Stimulated activated CD4-positive, alpha-beta T cell treated with anti-CD3 and anti-CD28 coated beads, Interleukin-1b, Interleukin-23, amount 100 ng/mL, for 48 hours (primary cell): Measurements from ENCODE around the gene EHMT1.
A peak's percentile ranks its signal among the peaks of the same experiment; 100 is the strongest.
"Not testable (repeated sequence)": the region's sequence is repeated elsewhere in the genome, so short reads cannot be mapped to it uniquely, and the experiment has no call there.

ENCODE experiments used
- DNase-seq: peaks from one replicate; pipeline ENCODE4 v3.0.0-alpha.2; 2020

The EHMT1 gene

DNA sequence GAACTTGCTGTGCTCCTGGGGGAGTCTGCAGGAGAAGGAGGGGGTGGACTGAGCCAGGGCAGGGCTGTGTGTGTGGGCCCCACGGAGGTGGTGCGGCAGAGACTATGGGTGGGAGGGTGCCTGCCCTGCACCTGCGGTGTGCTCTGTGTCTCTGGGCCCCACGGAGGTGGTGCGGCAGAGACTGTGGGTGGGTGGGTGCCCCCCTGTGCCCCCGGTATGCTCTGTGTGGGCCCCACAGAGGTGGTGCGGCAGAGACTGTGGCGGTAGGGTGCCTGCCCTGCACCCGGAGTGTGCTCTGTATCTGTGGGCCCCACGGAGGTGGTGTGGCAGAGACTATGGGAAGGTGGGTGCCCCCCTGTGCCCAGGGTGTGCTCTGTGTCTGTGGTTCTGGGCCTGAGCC lies 103.7 kb downstream of the EHMT1 start:
- DNase-seq = no peak

DNA sequence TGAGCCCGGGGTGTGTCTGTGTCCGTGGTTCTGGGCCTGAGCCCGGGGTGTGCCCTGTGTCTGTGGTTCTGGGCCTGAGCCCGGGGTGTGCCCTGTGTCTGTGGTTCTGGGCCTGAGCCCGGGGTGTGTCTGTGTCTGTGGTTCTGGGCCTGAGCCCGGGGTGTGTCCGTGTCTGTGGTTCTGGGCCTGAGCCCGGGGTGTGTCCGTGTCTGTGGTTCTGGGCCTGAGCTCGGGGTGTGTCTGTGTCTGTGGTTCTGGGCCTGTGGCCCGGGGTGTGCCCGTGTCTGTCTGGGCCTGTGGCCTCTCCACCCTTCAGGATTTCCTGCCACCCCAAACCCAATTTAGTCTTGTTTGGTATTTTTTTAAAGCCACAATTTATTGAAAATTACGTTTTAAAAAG lies 104.6 kb downstream of the EHMT1 start:
- DNase-seq = not testable (repeated sequence)

DNA sequence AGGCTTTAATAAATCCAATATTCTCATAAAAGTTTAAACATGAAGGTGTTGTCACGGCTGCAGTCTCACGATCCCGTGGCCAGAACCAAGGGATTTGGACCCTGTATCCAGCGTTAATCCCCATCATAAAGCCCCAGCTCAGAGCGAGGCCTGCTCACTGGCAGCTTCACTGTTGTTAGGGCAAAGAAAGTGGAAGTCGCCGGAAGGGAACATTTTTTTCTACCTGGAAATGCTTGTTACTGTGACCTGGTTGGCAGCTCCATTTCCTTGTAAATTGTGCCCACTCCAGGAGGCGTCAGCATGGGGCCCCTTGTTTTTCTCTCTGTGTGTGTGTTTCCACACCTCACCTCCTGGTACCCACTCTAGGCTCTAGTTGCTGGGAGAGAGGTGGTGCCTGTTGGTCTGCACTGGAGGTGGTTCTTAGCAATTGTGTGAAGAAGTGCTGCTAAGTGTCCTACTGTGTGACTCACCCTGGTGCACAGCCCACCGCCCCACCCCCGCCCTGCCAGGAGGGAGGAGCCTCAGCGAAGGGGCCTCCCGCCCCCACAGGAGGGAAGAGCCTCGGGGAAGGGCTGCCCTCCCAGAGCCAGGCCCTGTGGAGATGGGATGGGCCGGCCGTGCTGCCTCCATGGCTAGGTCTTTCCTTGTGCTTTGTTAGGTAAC lies 105.1 kb downstream of the EHMT1 start:
- DNase-seq = peak; percentile 22

DNA sequence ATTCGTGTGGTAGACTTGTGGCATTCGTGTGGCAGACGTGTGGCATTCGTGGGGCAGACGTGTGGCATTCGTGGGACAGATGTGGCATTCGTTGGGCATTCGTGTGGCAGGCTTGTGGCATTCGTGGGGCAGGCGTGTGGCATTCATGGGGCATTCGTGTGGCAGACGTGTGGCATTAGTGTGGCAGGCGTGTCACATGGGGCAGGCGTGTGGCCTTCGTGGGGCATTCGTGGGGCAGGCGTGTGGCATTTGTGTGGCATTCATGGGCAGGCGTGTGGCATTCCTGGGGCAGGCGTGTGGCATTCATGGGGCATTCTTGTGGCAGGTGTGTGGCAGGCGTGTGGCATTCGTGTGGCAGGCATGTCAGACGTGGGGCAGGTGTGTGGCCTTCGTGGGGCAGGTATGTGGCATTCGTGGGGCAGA lies 106.0 kb downstream of the EHMT1 start:
- no peak for DNase-seq

DNA sequence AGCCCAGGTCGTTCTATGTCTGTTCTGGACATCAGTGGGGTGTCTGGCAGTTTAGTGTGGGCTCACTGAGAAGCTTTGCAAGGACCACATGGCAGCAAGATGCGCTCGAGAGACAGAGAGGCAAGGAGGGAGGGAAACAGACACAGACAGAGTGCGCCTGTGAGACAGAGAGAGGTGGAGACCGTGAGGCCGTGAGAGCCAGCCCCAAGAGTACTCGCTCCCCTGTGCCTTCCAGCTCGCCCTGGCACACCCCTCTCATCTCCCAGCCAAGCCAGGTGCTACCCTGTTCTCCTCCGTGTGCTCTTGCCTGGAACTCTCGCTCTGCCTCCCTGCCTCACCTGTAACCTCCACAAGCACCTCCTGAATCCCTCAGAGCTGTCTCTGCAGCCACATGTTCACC lies 106.8 kb downstream of the EHMT1 start:
- DNase-seq = no peak

DNA sequence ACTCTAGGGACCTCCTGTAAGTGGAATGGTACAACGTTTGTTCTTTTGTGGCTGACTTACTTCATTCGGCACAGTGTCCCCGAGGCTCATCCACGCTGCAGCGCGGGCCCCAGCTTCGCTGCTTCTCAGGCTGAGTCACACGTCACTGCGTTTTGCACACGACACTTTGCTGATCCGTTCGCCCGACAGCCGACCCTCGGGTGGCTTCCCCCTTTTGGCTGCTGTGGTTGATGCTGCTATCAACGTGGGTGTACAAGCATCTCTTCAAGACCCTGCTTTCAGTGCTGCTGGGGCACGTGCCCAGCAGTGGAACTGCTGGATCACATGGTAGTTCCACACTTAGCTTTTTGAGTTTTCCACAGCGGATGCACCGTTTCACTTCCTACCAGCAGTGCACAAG lies 107.5 kb downstream of the EHMT1 start:
- DNase-seq = not testable (repeated sequence)

DNA sequence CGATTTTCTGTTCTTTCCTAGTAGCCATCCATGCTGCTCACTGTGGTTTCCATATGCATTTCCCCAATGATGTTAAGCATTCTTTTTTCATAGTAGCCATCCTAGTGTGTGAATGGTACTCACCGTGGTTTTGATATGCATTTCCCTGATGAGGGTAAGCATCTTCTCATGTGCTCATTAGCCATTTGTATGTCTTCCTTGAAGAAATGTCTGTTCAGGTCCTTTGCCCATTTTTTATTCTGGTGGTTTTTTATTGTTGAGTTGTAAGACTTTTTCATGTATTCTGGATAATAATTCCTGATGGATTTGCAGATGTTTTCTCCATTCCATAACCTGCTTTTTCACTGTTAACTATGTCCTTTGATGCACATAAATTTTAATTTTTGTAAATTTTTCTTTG lies 108.0 kb downstream of the EHMT1 start:
- no peak for DNase-seq

DNA sequence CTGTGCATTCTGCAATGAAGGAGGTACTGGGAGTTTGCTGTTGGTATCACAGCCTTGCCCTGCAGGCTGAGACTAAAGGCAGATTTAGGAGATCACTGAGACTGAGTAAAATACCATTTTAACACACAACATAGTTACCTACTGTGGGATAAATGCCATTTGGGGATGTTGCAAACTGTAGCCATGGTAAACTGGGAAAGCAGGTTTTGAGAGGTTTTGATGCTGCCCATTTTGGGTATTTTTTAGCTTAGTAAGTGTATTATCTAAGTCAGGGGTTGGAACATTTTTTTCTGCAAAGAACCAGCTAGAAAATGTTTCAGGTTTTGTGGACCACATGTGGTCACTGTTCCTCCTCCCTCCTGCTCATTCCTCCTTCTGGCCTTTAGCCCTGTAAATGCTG lies 108.9 kb downstream of the EHMT1 start:
- no peak for DNase-seq

DNA sequence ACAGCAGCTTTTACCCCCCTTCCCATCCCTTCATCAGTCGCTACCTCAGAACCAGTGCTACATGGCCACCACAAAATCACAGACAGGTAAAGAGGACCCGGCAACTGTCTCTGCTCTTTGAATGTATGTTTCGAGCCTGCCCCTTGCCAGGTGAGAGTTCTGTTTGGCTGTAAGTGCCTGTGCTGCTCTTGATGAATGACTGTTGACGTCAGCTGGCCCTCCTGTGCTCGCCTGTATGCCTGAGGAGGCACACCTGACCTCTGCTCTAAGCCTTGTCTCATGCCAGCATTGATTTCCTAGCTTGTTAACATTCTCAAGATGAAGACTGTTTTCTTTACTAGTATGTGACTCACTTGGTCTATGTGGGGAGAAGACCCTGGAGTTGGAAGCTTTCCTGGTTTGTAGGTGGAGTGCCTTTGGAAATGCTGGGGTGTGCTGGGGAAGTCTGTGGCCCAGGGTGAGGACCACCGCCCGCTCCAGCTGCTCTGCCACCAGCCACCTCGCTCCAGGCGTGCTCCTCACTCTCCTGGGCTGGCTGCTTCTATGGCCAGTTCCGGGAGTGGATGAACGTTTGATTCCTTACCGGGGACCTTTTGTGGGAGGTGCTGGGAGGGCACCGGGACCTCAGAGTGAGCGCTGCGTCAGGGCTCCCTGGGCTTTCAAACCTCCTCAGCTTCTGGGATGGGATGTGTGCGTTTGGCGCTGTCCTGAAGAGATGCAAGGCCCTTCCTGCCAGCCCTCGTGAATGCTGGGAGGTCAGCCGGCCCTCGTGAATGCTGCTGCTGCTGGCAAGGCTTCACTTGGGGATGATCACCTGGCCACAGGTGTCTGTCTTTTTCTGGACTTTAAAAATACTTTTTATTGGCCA lies 109.9 kb downstream of the EHMT1 start:
- no peak for DNase-seq

DNA sequence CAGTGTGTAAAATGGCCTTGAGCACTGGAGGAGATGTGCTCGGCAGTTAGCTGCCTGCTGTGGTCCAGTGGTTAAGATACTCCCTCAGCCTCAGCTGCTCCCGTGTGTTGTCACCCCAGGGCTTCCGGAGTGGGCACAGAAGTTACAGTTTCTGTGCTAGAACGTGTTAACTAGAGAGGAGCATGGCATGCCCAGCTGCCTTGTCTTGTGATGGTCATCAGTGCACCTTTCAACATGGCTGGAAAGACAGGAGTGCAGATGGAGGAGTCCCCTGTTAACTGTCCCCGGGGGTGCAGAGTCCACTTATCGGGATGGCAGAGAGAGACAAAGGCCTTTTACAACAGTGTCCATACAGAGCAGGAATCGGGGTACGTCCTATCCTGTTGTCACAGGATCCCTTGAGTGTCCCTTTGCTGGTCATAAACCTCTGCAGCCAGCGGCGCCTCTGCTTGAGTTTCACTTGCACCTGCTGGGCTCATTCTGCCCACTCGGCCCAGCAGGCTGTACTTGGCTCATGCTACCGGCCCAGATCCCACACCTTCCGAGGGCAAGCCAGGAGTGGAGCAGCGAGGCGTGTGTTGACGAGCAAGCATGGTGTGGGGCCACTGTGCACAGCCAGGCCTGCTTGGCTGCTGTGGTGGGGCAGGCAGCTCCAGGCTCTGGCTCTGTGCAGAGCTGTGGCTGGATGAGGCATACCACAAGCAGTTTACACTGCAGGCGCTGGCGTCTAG lies 112.6 kb downstream of the EHMT1 start:
- no peak for DNase-seq

DNA sequence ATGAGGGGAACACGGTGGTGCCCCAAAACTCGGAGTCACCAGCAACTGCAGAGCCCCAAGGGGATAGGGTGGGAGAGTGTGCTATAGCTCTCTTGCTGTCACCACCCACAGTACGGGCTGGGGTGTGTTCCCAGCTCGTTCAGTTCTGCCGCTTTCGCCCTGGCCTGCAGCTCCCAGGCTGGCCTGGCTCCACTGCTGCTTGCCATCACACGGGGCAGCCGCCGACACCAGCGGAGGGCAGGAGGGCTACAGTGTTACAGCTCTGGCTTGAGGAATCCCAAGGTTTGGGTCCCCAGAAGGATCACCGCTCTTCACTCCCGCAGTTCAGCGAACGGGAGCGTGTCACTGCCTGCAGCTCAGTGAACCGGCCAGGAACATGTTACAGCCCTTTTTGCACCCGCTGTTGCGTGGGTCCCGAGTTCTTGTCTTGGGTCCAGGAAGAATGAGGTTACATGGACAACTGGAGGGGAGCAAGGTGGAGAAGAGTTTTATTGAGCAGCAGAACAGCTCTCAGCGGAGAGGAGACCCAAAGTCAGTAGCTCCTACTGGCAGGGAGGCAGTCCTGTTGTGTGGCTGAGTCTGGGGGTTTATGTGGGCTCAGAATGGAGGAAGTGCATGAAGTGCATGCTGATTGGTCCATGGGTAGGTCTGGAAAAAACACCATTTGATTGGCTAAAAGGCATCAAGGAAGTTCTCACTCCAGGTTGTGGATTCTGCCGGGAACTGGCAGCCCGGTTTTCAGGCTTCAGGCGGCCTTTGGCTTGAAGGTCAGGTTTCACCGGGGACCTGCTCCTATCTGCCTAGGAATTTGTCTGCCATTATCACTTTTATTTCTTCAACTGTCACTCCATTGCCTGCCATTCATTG lies 113.4 kb downstream of the EHMT1 start:
- no peak for DNase-seq

DNA sequence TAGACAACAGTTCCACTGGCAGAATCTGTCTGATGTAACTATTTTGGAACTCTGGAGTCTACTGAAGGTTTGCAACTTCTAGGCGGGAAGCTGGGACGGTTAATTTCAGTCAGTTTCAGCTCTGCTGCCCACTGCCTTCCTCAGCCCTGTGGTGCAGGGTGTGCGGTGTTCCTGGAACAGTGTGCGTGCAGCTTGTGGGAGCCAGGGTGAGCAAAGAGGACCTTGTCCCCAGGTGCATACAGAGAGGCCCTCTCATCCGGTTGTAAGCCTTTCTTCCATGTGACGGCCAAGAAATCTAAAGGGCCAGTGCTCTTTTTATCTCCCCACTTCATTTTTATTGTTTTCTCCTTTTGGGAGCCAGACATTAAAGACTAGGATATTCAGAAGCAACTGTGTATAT lies 114.6 kb downstream of the EHMT1 start:
- no peak for DNase-seq

DNA sequence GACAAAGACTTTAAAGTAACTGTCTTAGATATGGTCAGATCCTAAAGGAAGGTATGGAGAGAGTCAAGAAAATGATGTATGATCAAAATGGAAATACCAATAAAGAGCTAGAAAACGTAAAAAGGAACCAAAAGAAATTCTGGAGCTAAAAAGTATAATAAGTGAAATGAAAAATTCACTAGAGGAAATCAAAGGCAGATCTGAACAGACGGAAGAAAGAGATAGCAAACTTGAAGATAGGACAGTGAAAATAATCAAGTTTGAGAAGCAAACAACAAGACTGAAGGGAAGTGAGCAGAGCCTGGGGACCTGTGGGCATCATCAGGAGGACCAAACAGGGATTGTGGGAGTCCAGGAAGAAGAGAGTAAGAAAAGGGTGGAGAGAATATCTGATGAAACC lies 115.4 kb downstream of the EHMT1 start:
- DNase-seq = no peak

DNA sequence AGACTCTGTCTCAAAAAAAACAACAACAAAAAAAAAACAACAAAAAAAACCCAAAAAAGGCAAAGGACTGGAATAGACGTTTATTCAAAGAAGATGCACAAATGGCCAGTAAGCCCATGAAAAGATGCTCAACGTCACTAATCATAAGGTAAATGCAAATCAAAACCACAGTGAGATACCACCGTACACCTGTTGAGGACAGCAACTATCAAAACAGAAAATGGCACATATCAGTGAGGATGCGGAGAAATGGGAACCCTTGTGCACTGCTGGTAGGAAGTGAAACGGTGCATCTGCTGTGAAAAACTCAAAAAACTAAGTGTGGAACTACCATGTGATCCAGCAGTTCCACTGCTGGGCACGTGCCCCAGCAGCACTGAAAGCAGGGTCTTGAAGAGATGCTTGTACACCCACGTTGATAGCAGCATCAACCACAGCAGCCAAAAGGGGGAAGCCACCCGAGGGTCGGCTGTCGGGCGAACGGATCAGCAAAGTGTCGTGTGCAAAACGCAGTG lies 119.4 kb downstream of the EHMT1 start:
- not testable (repeated sequence) for DNase-seq

DNA sequence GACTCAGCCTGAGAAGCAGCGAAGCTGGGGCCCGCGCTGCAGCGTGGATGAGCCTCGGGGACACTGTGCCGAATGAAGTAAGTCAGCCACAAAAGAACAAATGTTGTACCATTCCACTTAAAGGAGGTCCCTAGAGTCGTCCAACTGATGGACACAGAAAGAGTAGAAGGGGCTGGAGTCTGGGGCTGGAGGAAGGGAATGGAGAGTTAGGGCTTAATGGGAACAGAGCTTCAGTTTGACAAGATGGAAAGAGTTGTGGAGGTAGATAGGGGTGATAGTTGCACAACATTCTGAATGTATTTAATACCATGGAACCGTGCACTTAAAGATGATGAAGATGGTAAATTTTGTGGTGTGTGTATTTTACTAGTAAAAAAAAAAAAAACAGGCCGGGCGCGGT lies 119.9 kb downstream of the EHMT1 start:
- no peak for DNase-seq

DNA sequence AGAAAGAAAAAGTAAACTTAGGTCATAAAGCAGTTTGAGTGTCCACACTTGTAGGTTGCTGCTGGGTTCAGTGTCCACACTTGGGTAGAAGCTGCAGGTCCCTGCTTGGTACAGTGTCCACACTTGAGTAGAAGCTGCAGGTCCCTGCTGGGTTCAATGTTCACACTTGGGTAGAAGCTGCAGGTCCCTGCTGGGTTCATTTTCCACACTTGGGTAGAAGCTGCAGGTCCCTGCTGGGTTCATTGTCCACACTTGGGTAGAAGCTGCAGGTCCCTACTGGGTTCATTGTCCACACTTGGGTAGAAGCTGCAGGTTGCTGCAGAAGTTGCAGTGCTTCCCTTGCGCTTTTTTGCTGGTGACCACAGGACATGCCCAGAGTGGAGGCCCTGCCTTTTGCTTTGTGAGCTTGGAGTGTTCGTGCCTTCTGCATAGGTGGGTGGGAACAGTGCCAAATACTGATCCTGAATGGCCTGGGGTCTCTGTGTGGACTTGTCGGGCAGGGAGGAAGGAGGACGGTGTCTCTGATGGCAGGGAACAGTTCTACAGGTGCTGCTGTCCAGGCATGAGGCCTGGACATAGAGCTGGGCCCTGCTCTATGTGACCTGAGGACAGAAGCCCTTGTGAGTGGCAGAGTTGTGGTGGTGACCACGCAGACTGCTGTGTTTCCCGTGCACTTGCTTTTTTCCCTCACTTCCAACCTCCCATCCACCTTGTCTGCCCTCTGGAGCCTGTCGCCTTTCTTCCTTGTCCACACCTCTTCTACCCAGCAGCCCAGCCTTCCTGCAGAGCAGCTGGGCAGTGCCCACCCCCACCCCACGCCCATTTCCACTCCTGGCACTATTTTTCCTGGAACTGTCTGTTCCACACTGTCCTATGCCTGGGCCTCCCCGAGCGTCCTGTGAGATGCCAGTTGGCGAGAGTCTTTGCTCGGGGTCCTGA lies 120.8 kb downstream of the EHMT1 start:
- DNase-seq = no peak

DNA sequence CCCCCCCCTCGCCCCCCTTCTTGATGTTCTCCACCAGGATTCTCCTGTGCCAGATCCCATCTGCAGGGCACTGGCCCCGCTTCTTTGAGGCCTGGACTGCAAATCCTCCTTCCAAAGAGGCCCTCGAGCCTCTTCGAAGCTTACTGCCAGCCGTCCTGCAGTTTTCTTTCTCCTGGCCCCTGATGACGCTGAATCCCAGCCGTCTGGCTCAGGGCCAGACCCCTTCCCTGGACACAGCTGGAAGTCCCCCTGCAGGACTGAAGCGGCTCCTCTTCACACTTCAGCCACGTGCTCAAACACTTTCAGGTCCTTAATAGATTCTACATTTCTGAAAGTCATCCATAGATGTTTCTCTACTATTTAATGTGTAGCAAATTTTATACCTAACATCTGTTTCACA lies 121.5 kb downstream of the EHMT1 start:
- no peak for DNase-seq

DNA sequence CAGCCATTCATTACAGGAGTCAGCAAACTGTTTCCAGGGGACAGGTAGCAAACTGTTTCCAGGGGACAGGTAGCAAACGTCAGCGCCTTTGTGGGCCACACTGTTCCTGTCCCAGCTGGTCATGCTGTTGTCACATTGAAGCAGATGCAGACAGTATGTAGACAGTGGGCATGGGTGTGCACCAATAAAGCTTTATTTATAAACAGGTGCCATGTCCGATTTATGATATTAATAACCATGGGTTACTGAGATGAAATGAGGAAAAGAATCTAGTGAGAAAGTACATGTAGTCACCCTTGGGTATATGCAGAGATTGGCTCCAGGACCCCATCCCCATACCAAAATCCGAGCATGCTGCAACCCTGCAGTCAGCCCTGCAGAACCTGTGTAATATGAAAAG lies 122.5 kb downstream of the EHMT1 start:
- no peak for DNase-seq

DNA sequence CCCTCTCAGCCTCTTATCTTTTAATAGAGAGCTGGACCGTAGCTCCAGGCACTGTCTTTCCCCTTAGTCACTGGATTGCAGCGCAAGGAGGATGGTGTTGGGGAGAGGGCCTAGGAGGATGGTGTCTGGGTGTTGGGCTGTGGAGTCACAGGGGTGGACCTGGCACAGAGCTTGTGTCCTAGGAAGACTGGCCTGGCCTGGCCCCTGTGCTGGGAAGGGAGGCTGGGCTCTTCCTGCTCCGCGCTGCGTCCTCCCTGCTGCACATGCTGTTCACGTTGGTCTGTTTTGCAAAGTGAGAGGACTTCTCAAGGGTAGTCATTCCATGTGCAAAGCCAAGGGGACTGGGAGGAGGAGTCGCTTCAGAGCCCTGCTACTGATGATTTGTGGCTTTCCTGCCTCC lies 123.9 kb downstream of the EHMT1 start:
- DNase-seq = no peak

DNA sequence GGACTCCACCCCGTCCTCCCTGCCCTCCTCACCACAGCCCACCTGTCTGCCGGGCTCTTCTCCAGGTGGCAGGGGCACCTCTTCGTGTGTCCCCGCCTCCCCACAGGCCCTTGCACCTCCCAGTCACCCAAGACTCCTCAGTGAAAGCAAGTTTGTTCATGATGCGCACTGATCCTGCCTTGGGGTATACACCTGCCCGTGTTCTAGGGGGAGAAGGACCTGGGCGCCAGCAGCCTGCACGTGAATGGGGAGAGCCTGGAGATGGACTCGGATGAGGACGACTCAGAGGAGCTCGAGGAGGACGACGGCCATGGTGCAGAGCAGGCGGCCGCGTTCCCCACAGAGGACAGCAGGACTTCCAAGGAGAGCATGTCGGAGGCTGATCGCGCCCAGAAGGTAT lies 124.9 kb downstream of the EHMT1 start:
- no peak for DNase-seq

DNA sequence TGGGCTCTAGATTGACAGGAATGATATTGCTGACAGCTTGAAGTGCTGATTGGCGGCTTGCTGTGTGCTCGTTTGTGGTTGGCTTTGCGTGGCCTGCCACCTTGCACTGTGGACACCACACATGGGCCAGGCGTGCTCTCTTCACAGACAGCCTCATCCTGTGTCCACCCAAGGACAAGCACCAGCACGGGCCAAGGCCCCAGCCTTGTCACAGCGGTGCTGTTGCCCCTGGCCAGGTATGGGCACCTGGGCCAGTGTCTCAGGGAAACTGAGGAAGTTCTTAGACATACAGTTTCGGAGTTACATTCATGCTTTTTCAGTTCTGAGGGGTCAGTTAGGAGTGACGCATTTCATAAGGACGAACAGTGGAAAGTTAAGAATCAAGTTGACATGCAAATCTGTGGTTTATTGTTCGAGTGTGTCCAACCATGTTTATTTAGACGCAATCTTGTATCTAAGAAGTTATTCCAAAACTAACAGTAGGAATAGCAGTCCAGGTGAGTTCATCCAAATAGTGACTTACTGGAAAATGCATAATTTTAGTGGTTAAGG lies 125.9 kb downstream of the EHMT1 start:
- DNase-seq = no peak
